GM21825 (cell line): ENCODE measurements around the gene C3AR1.
A peak's percentile ranks its signal among the peaks of the same experiment; 100 is the strongest.

Source experiments
- ATAC-seq: cut with Tn5 transposase; IDR thresholded peaks from one replicate; pipeline ENCODE4 v1.9.1; 2021; ENCODE audit warnings: mild to moderate bottlenecking, moderate library complexity; ENCODE audit not compliant: unreplicated experiment

The C3AR1 gene

DNA sequence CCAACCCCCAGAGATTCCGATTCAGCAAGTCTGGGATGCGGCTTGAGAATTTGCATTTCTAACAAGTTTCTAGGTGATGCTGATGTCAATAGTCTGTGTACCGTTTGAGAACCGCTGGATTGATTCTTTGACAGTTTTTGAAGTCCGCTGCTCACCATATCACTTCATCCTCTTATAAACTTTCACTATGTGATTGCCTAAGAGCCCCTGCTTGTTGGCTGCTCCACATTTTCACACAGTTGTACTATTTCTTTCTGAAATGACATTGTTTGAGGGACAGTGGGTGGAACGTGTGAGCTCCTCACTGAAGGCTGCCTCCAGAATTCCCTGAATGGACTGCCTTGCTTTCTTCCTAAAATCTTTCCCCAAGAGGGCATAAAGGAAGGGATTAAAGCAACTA is 7.7 kb downstream of the C3AR1 start:
- no peak for ATAC-seq

GRCh38 chr12:8057839-8058238 is 8.3 kb downstream of the C3AR1 start:
- ATAC-seq: no peak

GRCh38 chr12:8057306-8057705 is 8.9 kb downstream of the C3AR1 start:
- ATAC-seq: no peak

DNA sequence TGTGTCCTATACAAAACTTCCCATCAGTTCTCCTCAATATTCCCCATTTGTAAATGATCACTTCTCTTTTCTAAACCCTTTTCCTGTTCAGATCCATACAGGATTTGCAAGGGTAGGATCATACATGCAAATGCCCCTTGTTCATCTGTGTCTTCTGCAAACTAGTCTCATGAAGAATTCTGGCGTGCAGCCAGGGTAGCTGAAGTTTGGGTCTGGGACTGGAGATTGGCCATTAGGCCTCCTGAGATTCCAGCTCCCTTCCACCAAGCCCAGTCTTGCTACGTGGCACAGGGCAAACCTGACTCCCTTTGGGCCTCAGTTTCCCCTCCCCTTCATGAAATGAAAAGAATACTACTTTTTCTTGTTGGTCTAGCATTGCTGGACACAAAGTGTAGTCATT is 11.3 kb downstream of the C3AR1 start:
- ATAC-seq: no peak

DNA sequence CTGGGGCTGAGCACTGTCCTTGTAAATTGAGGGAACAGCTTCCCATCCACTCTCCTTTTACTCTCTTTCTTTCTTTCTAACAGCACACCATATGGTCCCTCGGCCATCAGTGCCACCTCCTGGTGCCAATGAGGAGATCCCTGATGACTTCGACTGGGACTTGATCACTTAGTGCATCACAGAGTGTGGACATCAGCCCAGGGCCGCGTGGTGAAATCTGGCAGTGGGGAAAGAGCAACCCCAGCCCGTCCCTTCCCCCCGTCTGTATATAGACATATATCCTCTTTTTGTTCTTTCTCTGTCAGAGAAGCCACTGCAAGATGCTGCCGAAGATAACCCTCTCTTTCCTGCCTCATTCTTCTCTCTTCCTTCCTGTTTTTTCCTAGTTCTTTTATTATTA is 13.5 kb downstream of the C3AR1 start:
- no peak for ATAC-seq

DNA sequence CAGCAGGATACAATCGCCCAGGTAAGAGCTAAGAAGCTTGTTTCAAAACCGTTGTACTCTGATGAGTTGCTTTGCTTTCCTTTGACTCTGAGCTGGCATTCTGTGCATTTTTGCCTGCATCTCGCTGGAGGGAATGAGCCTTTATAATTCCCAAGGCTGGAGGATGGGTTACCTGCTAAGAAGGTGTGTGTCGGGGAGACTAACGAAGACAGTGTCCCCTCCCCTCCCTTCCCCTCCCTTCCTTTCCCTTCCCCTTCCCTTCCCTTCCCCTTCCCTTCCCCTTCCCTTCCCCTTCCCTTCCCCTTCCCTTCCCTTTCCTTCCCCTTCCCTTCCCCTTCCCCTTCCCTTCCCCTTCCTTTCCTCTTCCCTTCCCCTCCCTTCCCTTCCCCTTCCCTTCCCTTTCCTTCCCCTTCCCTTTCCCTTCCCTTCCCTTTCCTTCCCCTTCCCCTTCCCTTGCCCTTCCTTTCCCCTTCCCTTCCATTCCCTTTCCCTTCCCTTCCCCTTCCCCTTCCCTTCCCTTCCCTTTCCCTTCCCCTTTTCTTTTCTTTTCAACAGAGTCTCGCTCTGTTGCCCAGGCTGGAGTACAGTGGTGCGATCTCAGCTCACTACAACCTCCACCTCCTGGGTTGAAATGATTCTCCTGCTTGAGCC is 15.4 kb downstream of the C3AR1 start:
- no peak for ATAC-seq

GRCh38 chr12:8048906-8049305 is 17.3 kb downstream of the C3AR1 start:
- no peak for ATAC-seq

- no peak for ATAC-seq
Measured at GRCh38 chr12:8047842-8048241, 18.3 kb downstream of the C3AR1 start.

GRCh38 chr12:8045952-8046944 is 19.9 kb downstream of the C3AR1 start:
- ATAC-seq: no peak

DNA sequence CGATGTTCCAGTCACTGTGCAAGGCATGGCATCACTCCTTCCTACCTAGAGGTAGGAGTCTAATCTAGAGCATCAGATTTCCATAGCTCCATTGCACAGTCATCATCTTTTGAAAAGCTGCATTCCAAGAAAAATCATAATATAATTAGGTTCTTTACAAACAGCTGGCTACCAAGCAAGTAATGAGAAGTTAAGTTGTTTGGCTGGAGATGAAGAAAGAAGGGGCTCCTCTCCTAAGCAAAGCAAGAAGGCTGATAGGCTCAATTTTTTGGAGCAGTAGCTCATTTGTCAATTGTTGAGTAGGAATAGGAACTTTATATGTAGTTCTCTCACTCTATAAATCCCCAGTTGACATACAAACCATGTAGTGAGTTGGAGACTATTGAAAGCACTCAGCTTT is 25.4 kb downstream of the C3AR1 start:
- no peak for ATAC-seq

DNA sequence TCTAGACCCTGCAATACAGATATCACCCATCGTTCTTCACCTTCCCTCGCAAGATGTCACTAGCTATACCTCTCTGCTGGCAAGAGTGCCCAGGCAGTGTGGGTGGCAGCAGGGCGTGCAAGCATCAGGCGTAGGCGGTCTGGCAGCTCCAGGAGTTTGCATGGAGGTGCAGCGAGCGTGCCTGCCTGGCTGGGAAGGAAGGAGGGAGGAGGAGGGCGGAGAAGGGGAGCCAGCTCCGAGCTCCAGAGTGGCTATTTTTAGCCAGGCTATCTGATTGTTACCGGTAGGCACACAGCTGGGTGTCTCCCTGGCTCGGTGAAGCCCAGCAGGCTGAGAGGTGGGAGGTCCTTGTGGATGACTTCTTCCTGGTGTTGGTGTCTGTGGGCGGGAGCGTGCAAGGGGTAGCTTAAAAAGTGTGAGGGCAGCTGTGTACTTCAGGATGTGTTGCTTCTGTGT is 27.5 kb downstream of the C3AR1 start:
- ATAC-seq: no peak

DNA sequence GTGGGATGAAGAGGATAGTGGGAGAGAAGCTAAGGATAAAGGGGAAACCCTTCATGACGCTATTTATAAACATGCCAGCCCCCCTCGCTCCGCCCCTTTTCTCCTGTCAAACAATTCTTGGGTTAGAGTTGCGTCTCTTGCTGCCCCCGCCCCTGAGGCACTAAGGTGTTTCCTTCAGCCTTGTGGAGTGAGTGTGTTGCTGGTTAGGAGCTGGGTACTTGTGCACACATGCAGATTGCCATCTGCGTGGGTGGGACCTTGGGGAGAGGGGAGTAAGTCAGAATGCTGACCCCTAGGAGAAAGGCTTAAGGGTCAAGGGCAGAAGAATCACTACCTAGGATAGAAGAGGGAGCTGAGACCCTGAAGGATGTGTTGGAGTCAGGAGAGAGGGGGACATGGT is 28.2 kb downstream of the C3AR1 start:
- no peak for ATAC-seq

GRCh38 chr12:8037046-8037663 is 29.0 kb downstream of the C3AR1 start:
- ATAC-seq: no peak

DNA sequence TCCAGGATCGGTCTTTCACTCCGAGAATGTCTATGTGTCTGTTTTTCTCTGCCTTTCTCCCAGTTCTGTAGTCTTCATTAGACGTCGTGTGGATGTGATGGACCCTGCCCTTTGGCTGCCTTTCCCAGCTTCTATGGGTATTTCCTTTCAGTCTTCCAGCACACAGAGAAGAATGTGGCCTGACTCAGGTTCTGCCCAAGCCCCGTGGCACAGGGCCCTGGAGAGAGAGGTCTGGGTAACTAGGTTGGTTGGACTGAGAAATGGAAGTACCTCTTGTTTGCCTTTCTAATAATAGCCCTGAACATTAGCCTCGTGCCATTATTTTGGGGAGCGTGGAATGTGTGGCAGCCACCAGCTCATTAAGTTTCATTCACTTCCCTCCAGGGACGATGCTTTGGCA is 29.8 kb downstream of the C3AR1 start:
- ATAC-seq: no peak

DNA sequence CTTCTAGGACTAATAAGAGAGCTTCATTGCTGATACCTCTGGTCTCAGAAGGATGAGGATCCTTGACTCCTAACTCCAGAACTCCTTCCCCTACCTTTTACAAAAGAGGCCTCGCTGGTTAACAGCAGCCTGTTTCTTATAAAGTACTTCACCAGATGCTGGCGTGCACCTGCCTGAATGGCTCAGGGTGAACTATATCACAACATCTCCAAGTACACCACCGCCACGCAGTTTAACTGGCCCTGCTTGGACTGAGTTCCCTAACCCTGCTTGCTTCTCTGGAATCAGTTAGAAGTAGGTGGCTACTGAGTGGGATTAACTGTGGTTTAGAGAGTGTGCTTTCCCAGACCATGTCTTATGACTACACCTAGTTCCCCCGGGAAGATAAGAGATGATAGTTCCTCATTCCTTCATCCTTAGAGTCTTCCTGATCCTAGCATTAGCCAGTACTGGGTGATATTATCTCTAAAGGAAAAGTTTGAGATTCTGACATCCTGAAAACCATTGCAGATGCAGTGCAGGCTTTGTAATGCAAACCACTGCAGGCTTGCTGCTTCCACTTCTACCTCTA is 30.6 kb downstream of the C3AR1 start:
- no peak for ATAC-seq

DNA sequence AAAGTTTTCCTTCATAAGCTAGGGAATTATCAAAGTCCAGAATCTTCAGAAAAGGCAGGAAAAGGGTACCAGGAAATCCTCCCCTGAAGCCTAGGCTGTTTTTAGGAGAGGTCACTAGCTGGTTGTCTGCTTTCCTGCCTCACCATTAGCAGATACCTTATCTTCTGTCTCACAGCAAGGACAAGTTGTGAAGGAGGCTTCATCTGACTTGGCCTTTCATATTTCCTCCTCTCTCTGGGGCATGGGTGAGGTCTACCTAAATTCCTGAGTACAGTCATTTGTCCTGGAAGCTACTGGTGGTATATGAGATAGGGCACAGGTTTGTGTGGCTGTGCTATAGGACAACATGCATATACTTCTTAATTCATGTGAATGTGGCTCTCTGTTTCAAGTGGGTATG is 31.4 kb downstream of the C3AR1 start:
- no peak for ATAC-seq

DNA sequence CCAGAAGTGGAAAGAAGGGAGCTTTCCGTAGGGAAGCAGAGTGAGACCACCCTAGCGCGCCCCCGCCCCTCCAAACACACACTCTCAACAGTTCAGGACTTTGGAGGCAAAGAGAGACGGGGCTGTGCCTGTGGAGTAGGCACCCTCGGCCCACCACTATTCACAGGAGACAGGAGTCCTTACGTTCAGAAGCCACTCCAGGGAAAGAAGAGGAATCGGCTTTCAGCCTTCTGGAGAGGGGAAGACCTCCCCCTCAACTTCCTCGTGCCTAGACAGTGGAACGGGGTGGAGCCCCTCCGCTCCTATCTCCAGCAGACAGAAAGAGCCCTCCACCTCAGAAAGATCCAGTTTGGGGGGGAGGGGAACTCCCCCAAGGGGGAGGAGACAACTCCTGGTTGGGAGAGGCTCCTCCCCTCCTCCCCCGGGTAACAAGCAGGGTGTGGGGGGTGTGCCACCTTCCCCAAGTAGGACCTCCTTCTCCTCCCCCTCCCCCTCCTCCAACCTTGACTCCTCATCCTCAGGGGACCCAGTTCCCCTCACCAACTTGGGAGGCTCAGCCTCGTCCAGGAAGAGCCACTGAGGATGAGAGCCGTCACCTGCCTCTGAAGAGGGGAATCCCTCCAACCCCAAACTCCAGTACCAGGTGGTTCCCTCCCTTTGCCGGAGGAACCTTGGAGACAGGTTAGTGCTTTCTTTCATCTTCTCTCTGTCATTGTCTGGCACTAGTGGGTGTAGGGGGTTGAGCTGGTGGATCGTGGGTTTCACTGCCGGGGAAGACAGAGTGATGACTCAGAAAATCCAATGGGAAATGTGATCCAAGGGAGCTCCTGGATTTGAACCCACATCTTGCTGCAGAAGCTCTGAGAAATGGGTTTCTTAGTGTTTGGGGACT is 32.8 kb downstream of the C3AR1 start:
- no peak for ATAC-seq

DNA sequence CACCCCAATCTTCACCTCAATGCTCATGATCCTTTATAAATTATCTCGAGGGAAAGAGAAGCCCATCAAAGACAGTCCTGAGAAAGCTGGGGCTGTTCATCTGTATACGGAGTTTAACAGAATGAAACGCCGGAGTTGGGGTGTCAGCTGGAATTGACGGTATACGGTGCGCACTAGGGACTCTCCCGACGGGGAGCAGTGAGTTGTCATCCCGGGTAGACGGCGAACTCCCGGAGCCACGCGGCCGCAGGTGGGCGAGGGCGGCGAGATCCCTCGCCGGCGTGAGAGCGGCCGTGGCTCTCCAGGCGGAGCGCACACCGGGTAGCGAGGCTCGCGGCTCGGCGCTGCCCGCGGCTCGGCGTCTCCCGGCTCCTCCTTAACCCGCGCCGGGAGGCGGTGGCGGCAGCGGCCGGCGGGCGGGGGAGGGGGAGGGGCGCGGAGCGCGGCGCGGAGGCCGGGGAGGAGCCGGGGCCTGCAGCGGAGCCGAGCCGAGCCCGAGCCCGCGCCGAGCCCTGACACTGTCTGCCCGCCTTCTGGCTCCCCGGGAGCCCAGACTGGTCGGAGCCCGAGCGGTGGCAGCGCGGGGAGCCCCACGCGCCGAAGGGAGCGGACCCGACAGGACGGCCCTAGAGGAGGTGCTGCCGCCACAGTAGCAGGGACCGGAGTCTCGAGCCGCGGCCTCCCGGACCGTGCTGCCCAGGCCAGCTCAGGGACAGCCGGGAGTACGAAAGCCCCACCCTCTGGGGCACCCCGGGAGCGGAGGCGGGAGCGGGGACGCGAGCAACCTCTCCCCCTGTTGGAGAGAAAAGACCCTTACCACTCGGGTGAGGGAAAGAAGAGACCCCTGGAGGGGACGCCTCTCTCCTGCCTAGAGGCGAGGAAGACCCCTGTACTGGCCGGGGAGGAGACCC is 33.7 kb downstream of the C3AR1 start, which contains the start of gene FOXJ2:
Gene FOXJ2, plus strand, starts transcription at position 475 of the 911 bp plus-strand sequence. CDS start 7,117 bp downstream, outside the sequence.
- peak; percentile 64 for ATAC-seq

DNA sequence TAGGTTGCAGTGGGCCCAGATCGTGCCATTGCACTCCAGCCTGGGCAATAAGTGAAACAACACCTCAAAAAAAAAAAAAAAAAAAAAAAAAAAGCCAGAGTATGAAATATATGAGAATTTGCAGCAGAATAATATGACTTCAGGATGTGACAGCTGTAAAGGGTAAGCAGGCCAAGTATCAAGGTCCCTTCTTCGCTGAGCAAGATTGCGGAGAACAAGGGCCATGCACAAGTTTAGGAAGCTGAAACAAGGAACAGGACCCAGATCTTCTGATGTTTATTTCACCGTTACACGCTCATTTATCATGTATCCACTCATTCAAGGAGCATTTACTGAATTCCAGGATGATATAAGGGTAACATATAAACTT is 34.3 kb downstream of the C3AR1 start:
- ATAC-seq: no peak
